HG02943 (cell line): ENCODE measurements around the gene GAPDH.
"Not testable (repeated sequence)": the region's sequence is repeated elsewhere in the genome, so short reads cannot be mapped to it uniquely, and the experiment has no call there.

ENCODE experiments used
- ATAC-seq: cut with Tn5 transposase; IDR thresholded peaks from one replicate; pipeline ENCODE4 v1.9.1; 2021; ENCODE audit warnings: mild to moderate bottlenecking, low read depth, moderate library complexity; ENCODE audit not compliant: unreplicated experiment

The GAPDH gene

DNA sequence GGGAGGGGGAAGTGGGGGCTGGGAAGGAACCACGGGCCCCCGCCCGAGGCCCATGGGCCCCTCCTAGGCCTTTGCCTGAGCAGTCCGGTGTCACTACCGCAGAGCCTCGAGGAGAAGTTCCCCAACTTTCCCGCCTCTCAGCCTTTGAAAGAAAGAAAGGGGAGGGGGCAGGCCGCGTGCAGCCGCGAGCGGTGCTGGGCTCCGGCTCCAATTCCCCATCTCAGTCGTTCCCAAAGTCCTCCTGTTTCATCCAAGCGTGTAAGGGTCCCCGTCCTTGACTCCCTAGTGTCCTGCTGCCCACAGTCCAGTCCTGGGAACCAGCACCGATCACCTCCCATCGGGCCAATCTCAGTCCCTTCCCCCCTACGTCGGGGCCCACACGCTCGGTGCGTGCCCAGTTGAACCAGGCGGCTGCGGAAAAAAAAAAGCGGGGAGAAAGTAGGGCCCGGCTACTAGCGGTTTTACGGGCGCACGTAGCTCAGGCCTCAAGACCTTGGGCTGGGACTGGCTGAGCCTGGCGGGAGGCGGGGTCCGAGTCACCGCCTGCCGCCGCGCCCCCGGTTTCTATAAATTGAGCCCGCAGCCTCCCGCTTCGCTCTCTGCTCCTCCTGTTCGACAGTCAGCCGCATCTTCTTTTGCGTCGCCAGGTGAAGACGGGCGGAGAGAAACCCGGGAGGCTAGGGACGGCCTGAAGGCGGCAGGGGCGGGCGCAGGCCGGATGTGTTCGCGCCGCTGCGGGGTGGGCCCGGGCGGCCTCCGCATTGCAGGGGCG lies at the start of gene GAPDH:
Gene GAPDH (plus strand): TSS at position 595 of the 772 bp plus-strand sequence. CDS start 316 bp downstream, outside the sequence.
- peak; percentile 58 for ATAC-seq

DNA sequence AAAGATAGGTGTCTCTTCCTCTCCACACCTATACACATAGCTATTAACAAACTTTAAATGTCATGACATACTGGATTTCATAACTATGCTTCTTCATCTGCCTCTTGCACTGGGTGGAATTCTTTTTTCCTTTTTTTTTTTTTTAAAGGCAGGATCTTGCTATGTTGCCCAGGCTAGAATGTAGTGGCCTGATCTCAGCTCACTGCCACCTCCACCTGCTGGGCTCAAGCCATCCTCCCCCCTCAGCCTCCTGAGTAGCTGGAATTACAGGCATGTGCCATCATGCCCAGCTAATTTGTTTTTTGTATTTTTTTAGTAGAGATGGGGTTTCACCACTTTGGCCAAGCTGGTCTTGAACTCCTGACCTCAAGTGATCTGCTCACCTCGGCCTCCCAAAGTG lies 46.1 kb upstream of the GAPDH start:
- no peak for ATAC-seq

GRCh38 chr12:6489449-6489848 lies 44.9 kb upstream of the GAPDH start:
- ATAC-seq = no peak

DNA sequence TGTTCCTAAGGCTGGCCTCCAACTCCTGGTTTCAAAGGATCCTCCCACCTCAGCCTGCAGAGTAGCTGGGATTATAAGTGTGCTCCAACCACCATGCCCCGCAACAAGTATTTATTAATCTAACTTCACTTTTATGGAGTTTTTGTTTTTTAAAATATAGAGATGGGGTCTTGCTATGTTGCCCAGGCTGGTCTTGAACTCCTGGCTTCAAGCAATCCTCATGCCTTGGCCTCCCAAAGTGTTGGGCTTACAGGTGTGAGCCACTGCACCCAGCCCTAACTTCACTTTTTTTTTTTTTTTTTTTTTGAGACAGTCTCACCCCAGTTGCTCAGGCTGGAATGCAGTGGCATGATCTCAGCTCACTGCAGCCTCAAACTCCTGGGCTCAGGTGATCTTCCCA lies 43.6 kb upstream of the GAPDH start:
- not testable (repeated sequence) for ATAC-seq

- peak; percentile 71 for ATAC-seq
Observed at GRCh38 chr12:6492838-6493496, 41.4 kb upstream of the GAPDH start, which contains the start of gene MRPL51. Gene MRPL51, minus strand, starts transcription at chr12:6493262. Its CDS starts 126 bp downstream, at chr12:6493136.

DNA sequence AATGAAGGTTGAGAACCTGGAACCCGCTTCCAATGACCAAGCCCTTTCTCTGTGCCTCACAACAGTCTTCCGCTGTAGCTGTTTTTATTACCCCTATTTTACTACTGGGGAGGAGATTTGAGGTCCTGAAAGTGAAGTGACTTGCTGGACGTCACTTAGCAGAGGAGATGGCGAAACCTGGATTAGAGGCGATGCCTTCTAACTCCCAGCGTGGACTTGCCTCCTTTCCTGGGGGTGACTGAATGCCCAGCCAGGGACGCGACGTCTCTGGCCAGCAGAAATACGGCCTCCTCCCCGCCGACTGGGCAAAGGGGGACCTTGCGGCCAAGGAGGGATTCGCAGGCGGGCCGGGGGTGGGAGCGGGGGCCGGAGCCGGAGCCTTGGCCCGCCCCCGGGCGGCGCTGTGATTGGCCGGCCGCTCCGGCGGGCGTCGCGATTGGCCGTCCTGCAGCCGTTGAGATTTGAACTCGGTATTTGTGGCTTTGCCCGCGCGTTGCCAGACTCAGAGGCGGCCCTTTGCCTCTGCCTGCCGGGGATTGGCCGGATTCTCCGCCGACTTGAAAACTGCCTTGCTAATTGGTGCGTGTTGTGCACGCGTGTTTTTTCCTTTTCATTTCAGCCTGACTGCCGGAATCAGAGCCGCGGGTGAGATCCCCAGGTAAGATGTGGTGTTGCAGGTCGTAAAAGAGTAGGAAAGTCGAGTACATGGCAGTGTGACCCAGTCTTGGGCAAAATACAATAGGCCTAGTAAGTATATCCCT lies 40.6 kb upstream of the GAPDH start, which contains the start of gene NCAPD2:
Gene NCAPD2 (plus strand): TSS at position 606 of the 761 bp plus-strand sequence. CDS start 997 bp downstream, outside the sequence.
- peak; percentile 79 for ATAC-seq

DNA sequence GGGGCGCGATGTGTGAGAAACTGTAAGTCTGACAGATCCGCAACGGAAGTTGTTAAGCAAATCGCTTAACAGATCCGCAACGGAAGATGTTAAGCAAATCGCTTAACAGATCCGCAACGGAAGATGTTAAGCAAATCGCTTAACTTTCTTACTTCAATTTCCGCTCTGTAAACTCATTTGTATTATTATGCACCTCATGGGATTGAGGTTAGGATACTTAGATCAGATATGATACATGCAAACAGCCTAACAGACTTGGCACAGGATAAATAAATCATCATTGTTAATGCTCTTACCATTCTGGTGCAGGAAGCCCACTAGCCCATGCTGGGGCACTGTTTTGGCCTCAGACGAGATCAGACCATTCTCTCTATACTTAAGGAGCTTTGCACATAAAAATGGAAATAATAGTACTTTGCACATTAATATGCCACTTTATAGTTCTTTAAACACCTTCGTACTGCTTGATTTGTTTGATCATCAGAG lies 40.0 kb upstream of the GAPDH start:
- ATAC-seq = peak; percentile 2

DNA sequence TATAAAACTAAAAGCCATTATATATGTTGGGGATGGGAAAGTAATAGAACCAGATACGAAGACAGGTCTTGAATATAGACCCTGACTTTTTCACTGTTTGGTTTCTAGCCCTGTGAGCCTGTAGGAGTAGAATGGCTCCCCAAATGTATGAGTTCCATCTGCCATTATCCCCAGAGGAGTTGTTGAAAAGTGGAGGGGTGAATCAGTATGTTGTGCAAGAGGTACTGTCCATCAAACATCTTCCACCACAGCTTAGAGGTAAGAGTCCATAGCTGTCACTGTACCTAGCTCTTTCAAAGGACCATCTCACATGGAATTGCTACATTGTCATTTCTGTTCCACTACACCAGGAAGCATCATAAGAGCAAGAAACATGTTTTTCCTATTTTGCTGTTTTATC lies 39.3 kb upstream of the GAPDH start:
- ATAC-seq = no peak

GRCh38 chr12:6497291-6497690 lies 37.0 kb upstream of the GAPDH start:
- not testable (repeated sequence) for ATAC-seq

- no peak for ATAC-seq
Observed at GRCh38 chr12:6500466-6500865, 33.9 kb upstream of the GAPDH start.

DNA sequence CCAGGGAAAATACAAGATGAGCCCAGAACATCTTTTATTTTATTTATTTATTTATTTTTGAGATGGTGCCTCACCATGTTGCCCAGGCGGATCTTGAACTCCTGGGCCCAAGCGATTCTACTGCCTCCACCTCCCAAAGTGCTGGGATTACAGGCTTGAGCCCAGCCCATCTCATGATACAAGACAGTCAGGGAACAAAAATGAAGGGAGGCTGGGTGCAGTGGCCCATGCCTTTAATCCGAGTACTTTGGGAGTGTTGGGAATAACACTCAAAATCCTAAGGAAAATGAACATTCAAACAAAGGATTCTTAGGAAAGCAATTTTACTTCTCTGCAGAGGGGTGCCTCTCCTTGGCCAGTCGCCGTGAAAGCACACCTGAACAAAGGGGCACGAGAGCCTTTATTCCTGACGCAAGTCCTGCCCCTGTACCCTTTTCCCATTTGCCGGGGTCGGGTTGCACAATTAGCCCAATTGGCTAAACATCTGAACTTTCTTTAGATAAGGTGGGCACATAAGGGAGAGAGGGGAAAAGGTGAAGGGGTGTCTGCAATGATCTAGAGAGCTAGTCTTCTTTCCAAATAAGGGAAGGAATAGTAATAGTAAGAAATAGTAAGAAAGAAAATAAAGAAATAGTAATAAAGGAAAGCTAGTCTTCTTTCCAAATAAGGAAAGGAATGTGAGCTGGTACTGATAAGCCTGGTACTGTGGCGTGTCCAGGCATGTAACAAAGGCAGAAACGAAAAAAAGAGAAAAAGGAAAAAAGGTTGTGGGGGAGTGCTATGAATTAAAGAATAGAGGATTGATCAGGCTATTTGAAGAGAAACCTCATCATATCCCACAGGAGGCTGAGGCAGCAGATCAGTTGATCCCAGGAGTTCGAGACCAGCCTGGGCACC lies 27.0 kb upstream of the GAPDH start:
- no peak for ATAC-seq

DNA sequence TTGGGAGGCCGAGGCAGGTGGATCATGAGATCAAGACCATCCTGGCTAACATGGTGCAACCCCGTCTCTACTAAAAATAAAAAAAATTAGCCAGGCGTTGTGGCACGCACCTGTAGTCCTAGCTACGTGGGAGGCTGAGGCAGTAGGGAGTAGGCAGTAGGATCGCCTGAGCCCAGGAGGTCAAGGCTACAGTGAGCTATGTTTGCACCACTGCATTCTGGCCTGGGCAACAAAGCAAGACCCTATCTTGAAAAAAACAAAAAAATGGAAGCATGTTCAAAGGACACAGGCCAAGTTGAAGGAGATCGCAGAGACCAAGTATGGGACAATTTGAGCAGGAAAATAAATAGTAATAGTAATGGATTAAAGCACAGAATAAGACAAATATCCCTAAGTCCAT lies 26.2 kb upstream of the GAPDH start:
- no peak for ATAC-seq

DNA sequence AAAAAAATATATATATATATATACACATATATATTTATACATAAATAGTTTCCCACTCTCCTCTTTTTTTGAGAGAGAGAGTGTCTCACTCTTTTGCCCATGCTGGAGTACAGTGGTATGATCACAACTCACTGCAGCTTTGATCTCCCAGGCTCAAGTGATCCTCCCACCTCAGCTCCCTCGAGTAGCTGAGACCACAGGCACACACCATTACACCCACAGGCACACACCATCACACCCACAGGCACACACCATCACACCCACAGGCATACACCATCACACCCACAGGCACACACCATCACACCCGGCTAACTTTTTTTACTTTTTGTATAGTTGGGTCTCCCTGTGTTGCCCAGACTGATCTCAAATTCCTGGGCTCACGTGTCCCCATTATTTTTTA lies 14.1 kb upstream of the GAPDH start:
- no peak for ATAC-seq

DNA sequence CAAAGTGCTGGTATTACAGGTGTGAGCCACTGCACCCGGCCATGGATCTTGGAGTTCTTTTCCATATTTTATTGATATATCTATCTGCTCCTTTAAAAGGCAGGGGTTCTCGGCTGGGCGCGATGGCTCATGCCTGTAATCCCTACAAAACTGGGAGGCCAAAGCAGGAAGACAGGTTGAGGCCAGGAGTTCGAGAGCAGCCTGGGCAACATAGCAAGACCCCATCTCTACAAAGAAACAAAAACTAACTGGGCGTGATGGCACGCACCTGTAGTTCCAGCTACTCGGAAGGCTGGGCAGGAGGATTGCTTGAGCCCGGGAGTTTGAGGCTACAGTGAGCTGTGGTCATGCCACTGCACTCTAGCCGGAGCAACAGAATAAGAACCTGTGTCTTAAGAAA lies 12.1 kb upstream of the GAPDH start:
- no peak for ATAC-seq

DNA sequence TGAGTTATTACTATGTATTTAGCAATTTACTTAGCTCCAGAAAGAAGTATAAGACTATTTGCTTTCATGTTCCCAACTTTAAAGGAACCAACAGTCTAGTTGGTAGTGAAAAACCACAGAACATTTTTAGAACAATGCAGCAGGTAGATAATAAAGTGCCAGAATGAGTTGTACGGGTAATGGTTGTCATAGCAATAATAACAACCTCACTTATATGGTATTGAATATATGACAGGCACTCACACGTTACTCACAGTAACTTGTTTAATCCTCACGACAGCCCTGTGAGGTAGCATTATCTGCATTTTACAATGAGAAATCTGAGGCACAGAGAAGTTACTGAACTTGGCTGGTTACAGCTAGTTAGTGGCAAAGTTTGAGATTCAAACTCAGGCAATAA lies 10.6 kb upstream of the GAPDH start:
- no peak for ATAC-seq

DNA sequence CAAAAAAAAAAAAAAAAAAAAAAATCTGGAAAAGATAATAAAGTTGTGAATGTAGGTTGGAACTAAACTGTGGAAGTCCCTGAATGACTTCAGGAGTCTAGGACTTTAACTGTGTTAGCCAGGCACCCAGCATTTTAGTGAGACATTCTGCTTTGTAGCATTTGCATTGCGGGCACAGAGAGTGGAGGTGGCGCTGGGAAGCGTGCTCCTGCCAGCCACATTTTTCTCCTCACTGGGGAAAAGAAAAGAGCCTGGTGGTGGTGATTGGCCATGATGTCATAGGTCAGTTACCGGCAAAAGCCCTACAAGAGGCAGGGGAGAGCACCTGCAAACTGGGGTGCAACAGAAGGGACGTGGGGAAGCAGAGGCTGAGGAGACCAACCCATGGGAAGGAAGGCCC lies 9.7 kb upstream of the GAPDH start:
- no peak for ATAC-seq

GRCh38 chr12:6526201-6526600 lies 8.1 kb upstream of the GAPDH start:
- no peak for ATAC-seq

- ATAC-seq = no peak
Observed at GRCh38 chr12:6526766-6527525, 7.4 kb upstream of the GAPDH start.

DNA sequence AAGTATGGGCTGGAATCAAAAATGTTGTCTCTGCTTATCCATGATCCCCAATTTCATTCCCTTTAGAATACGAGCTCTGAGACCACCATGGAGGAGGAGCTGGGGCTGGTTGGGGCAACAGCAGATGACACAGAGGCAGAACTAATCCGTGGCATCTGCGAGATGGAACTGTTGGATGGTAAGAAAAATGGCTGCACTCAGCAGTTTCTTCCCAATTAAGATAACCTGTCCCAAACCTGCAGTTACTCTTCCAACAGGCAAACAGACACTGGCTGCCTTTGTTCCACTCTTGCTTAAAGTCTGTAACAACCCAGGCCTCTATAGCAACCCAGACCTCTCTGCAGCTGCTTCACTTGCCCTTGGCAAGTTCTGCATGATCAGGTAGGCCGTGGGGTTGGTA lies 6.6 kb upstream of the GAPDH start:
- no peak for ATAC-seq
